Activated T-helper 1 cell treated with Interleukin-2 at 50 U/mL for 16 hours (primary cell): Measurements from ENCODE around the gene SYNE3.
"Not testable (repeated sequence)": the region's sequence is repeated elsewhere in the genome, so short reads cannot be mapped to it uniquely, and the experiment has no call there.

ENCODE experiments used
- DNase-seq: peaks from one replicate; pipeline ENCODE4 v3.0.0-alpha.2; 2020; ENCODE audit warnings: low read depth

Gene SYNE3

DNA sequence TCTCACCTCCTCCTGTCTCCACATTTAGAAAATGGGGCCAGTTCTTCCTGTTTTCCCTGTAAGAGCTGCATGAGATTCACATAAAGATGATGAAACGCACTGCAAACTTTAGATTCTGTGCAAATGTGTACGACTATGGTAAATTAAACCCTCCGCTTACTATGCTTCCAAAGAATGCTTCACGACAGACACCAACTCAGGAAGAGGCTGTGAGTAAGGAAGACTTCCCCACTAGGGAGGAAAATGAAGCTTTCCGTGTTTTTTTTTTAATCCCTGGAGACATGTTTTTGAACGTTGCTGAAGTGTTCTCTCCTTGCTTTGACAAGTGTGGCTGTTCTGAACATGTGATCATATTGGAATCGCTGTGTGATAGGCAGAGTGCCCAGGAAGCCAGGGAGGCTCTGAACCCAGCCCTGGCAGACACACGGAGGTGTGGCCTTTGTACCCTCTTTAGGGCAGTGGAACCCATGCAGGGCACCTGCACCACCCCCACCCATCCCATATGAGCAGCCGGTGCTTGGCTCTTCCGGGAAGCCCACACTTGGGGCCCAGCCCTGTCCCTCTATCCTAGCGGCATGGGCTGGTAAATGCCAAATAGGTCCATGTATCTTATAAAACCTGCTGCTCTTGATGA is 7.5 kb upstream of the SYNE3 start:
- peak; percentile 34 for DNase-seq

DNA sequence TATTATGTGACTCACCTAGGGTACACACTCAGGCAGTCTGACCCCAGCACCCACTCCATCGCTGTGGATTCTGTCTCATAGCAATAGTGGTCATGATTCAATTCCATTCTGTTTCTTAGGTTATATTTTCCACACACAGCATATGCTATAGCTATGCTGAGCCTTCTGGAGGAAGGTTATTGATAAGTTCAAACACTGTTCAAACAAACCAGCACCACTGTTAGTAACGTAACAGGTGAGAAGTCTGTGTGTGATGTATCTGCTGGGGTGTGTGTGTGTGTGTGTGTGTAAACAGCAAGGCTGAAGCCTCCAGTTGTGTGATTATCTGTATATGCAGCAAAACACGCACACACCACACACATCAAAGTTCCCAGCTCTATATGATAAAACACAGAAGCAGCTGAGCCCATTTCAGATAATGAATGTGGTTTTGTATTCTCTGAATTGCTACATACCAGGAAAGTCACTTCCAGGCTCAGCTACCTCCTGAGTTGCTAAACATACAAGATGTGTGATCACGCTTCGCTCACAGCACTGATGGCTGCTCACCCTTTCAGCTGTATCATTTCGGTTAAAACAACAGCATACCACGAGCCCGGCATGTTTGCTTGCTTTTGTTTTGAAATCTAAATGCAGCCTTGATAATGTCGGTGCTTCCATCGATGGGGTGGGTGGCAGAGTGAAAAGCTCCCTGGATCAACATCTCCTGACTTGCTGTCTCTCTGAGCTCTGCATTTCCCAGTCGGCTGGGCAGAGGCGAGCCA is 6.8 kb upstream of the SYNE3 start:
- DNase-seq: peak; percentile 27

DNA sequence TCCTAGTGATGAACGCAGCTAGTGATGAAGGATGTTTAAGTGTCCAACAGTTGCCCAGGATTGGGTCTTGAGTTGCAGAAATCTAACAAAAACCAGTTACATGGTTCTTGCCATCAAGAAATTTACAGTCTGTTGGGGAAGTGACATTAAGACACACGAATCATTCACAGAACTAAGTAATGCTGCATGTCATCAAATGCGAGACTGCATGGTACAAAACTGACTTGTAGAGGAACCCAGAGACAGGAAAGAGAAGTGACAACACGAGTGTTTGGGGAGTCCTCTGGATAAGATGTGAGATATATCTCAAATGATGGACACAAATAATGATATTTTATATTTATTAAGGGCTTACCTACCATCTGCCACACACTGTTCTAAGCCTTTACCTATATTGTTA is 6.1 kb upstream of the SYNE3 start:
- no peak for DNase-seq

DNA sequence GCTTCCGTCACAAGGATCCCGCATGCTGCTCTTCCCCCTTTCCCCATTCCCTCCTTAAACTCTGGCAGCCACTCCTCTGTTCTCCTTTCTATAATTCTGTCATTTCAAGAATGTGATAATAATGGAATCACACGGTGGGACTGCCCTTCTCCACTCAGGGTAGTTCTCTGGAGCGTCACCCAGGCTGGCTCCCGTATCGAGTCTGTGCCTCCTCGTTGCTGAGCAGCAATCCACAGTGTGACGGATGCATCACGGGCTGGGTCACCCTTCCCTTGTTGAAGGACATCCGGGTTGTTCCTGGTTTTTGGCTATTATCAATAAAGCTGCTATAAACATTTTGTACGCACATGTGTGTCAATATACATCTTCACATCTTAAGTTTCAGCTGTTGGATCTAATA is 5.7 kb upstream of the SYNE3 start:
- no peak for DNase-seq

DNA sequence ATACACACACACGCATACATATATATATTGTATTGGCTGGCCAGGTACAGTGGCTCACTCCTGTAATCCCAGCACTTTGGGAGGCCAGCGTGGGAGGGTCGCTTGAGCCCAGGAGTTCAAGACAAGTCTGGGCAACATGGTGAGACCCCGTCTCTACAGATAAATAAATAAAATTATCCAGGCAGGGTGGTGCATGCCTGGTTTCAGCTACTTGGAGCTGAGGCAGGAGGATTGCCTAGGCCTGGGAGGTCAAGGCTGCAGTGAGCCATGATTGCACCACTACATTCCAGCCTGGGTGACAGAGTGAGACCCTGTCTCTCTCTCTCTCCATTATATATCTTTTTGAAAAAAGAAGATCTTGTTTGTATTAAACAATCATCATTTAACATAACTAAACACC is 4.6 kb upstream of the SYNE3 start:
- DNase-seq: no peak

DNA sequence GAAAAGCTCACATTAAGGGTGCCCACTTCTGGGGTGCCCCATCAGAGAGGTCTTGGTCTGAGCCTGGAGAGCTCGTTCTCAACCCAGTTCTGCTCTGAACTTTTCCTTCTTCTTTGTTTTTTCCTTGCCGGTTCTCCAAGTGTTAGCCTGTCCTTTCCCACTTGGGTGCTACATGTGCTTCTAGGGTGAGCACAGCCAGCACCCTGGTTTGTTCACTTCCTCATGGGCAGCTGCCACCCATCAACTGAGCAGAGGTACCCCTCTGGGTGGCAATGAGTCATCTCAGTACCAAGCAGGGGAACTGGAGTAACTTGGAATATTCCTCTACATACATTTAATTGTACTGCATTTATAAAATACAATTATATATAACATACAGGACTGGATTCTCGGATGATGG is 3.9 kb upstream of the SYNE3 start:
- no peak for DNase-seq

DNA sequence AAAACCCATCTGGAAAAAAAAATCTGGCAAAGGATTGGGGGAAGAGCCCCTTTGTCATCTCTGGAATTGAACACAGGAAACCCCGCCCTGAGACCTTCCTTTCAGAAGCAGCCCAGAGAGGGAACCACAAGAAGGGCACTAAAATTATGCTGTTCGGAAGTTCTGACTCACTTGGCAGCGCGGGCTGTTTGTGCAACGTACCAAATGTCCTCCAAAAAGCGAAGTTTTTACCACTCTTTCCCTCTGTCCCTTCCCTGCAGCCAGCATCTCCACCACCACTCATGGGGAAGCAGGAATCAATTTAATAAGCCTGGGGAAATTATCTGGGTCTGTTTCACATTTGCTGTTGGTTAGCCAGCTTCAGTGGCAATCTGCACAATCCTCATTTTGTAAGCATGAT is 3.2 kb upstream of the SYNE3 start:
- DNase-seq: peak; percentile 62

DNA sequence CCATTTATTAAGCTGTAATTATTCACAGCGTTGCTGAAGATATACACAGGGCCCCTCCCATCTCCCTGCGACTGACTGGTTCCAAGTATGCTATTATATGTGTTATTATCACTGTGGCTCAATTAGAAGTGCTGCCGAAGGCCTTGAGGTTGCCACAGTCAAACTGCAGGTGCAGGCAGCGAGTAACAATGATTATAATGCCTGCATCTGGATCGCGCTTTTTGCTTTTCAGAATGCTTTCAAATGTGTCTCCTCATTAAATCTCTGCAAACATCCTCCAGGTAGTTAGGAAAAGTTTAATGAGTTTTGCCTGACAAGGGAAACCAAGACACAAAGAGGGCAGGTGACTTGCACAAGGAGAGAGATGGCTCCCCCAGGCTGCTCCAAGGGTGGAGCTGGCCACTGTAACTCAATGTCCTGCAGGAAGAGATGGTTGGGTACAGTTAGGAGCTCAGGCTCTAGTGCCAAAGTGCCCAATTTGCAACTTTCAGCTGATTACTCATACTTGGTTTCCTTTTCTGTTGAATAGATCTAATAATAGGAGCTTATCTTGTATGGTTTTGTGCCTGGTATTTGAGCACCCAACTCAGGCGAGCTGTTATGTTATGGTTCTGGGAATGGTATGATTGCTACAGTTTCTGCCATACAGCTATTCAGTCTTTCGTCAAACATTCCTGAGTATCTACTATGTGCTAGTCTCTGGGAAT is 1.7 kb upstream of the SYNE3 start:
- no peak for DNase-seq

DNA sequence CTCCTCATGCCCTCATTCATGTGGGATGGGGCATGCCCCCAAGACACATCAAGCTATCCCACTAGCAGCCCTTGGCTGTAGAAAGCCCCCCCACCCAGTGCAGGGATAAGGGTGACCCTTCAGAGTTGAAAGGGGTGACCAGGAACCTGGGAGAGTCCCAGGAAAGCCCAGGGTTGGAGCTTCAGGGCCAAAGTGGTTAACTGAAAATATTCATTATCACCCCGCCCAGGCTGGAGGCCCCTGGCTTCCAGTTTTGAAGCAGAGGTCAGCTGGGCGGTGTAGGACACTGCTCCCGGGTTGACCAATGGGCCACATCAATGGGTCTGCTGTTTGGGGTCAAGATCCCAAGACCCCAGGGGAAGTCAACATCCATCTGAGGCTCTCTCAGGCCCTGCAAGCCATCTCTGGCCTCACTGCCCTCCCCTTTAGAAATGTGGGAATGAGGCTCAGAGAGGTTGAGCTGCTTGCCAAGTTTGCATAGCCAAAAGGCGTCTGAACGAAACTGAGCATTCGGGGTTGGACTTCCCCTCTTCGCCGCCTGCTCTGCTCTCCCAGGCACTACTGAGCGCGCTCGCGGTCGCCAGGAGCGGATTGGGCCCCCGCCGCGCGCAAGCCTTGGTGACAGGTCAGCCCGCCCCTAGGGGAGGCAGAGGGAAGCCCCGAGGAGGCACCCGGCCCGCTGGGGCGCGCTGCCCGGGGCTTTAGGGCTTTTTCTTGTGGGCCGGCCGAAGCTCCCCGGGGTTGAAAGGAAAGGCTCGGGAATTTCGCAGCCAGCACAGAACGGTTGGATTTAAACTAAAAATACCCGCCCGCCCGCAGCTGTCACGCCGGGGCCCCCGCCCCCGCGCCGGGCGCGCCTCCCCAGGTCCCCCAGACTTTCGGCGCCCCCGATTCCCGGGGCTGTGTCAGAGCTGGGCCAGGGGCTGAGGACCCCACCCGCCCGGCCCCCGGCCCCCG is 576 bp downstream of the SYNE3 start:
- peak; percentile 75 for DNase-seq

DNA sequence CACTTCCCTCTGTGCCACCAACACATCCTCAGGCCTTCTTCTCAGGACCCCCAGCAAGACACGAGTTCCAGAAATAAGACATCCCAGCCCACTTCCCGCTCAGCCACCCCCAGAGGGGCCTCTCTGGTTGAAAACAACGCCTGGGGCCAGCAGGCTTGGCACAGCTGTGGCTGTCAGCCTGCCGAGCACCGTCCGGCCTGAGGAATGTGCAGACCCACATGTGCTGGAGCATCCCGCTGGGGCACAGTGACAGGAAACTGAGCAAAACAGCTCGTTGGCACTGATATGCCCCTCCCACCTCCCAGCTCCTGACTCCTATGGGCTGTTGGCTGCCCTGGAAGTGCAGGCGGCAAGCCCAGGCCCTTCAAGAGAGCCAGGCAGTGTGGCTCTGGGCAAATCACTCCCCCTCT is 1.4 kb downstream of the SYNE3 start:
- no peak for DNase-seq

DNA sequence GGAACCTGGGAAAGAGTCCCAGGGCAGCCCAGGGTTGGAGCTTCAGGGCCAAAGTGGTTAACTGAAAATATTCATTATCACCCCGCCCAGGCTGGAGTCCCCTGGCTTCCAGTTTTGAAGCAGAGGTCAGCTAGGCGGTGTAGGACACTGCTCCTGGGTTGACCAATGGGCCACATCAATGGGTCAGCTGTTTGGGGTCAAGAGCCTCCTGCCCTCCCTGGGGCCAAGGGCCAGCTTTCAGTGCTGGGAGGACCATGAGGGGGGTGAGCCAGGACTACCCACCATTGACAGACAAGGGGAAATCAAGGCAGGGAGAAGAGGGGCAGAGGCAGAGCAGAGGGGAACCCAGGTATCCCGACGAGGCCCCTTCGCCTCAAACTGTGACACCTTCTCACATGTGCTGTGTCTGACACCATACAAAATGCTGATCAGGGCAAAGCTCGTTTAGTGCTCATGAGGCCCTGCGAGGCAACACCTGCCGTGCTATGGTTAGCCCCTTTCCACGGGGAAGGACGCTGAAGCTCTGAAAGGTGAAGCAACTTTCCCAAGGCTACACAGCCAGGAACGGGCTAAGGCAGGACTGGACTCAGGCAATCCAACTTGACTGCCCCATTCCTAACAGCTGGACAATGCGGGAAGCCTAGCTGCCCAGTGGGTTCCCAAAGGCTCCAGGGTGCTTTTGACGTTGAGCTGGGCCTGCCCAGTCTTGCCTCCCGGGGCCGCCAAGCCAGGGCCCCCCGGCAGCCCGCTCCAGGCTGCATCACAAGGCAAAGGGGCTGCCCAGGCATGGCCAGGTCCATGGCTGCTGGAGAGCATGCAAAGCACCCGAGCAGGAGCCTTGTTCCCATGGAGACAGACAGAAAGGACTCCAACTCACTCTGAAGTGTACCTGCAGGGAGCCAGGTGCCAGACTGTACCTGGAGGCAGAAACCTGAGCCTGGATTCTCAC is 2.0 kb downstream of the SYNE3 start:
- no peak for DNase-seq

DNA sequence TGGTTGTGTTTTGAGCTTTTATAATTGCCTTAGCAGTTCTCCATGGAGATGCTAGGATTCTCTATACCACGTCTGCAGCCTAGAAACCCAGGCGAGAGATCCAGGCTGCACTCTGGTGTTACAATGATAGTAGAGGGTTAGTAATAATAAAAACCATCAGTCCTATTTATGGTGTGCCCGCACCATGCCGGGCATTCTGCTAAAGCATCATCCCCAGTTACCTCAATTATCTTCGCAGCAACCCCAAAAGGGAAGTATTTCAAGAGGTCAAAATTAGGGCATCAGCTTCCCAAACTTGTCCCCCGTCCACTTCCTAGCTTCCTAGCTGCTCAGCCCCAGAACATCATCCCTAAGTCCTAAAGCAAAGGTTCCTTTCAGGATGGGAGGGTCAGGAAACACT is 3.2 kb downstream of the SYNE3 start:
- DNase-seq: no peak

DNA sequence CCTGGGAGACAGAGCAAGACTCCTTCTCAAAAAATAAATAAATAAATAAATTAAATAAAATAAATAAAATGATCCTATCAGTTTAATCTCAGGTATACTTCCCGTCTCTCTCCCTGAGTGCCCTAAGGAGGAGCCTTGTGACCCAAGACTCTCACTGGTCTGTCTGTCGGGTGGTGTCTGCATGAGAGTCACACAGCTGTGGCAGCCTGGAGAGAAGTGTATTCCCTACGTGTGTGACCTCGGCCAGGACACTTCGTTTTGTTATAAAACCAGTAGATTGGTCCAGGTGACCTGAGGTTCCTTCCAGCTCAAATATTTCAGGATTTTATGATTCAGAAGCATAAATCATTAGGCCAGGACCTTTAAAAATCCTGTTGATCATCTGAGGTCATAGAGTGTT is 4.8 kb downstream of the SYNE3 start:
- DNase-seq: no peak

DNA sequence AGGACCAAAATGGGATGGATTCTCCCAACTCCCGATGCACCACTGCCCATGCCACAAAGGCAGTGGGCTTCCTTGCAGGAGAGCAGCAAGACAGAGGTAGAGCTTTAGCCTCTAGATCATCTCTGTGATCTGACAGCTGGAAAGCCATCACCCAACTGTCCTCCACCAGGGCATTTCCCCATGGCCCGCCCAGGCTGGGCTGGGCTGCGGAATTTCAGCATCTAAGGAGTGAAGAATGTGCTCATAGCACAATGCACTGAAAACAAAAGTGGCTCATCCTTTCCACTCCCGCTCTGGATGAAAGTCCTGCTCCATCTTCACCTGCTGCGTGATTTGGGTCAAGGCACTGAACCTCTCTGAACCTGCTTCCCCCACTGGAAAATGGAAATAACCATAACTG is 5.6 kb downstream of the SYNE3 start:
- DNase-seq: no peak

DNA sequence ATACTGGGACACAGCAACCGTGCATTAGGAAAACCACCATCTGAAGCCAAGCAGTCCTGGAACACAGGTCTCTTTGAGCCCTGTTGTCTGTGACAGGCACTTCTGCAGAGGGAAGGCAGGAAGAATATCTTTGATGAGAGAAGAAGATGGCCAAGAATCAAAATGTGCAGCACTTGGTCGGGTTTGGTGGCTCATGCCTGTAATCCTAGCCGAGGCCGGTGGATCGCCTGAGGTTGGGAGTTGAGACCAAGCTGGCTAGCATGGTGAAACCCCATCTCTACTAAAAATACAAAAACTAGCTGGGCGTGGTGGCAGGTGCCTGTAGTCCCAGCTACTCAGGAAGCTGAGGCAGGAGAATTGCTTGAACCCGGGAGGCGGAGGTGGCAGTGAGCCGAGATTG is 6.1 kb downstream of the SYNE3 start:
- DNase-seq: not testable (repeated sequence)

DNA sequence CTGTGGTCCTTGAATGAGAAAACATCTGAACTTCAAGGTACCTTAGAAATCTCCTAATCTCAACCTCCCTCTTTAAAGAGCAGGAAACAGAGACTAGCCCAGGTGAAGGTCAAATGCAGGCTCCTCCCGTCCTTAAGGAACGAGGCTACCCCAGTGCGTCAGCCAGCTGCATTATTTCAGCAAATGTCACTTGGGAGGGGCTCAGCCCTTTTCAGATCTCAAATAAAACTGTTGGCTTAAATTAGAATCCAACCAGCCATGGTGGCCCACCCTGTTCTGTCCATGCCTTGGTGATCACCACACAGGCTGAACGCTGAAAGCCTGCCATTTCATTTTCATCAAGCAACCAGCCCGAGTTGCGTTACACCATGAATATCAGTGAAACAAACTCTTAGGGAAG is 7.0 kb downstream of the SYNE3 start:
- no peak for DNase-seq

DNA sequence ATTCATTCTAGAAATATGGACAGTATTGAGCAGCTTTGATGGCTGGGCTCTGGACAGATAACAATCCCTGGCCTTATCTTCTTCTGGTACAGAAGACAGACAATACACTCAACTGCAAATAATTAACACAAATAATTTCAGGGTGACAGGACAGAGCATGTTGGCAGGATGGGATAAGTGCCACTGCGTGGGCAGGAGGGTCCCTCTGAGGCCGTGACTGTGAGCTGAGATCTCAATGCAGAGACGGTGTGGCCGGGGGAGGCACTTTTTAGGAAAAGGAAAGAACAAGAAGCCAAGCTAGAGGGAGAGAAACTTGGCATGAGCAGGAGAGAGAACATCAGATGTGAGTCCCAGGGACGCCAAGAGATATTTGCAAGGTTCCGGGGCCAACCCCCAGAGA is 8.1 kb downstream of the SYNE3 start:
- no peak for DNase-seq

DNA sequence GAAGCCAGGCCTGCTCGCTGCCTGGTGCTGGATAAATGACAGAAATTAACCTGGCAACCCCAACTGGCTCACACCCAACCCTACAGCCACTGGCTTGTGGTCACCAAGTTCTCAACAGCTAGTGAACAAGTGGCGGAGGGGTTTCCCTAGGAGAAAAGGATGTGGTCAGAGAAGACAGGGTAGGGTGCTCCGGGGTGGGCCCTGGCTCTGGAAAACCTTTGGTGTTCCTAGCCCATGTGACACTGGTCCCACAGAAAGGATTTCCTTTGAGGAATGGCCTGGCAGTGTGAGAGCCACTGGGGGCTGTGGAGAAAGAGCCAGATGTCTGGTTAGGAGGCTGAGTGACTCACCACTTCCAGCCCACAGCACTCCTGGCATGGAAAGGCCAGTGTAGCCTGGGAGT is 8.7 kb downstream of the SYNE3 start:
- DNase-seq: no peak

DNA sequence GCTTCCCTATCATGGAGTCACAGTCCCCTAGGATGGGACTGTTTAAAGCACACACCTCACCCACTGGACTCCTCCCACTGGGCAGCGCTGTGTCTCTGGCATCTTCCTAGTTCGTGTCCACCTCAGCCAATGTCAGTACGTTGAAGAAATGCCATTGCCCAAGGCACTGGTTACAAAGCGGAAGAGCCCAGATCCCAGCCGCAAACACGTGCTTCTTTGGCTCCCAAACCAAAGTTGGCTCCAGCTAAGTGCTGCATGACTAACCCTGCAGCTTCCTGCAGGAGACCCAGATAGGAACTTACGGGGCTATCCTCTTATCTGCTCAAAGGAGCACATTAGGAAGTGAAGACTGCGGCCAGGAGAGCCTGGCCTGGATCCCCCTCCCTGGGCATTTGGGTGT is 9.3 kb downstream of the SYNE3 start:
- DNase-seq: no peak

DNA sequence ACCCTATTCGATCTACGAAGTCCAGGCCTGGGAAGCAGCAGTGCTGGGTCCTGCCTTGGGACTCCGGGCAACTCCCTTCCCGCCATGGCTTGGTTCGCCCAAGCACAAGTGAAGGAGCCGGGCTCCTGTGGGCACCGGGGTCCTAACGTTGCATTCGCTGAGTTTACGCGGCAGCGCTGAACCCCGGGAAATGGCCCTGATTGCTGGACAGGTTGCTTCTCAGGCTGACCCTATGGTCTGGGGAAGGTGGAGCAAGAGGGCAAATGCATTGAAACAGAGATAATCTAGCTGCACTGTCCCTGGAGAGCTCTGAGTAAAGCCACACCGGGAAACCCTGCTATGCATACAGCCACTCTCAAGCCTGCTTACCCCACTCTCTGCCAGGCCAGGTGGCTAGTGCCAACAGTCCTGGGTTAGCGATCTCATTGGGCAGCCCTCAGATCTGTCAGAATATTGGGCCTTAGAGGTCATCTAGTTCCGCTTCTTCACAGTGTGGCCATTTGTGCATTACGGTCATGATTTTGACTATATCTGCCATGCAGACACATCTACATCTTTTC is 11.3 kb downstream of the SYNE3 start:
- DNase-seq: no peak
